Activated CD8-positive, alpha-beta T cell treated with anti-CD3 and anti-CD28 coated beads for 36 hours (primary cell): ENCODE measurements around the gene GPT2. TPM values are rescaled to one million over a fixed set of nuclear protein-coding genes. Genes with fewer than 3 reads are reported as not detected.

Experiments used
- ATAC-seq: fragments of 200-7000 bp; cut with Tn5 transposase; one replicate; pipeline ENCODE4 v1.10.0; 2021; ENCODE audit warnings: mild to moderate bottlenecking, moderate library complexity
- CTCF ChIA-PET: fragments of 350-600 bp; sonication (Branson Sonifier 250); formaldehyde crosslinking; loops from one replicate; lab custom pipeline; 2021; ENCODE audit warnings: antibody characterized with exemption; lab: Charles Lee
- POLR2A ChIA-PET: fragments of 350-600 bp; sonication (Branson Sonifier 250); formaldehyde crosslinking; loops from one replicate; lab custom pipeline; 2021; ENCODE audit warnings: antibody characterized with exemption; lab: Charles Lee
- DNase-seq: peaks from one replicate; pipeline ENCODE4 v3.0.0-alpha.2; 2020
- H3K27ac Mint-ChIP-seq: one replicate; pipeline ENCODE4 v1.8.0; 2021; ENCODE audit warnings: mild to moderate bottlenecking, mixed read lengths
- H3K27me3 Mint-ChIP-seq: one replicate; pipeline ENCODE4 v1.8.0; 2021; ENCODE audit warnings: mixed read lengths
- H3K36me3 Mint-ChIP-seq: one replicate; pipeline ENCODE4 v1.8.0; 2021; ENCODE audit warnings: low read depth, mixed read lengths
- H3K4me1 Mint-ChIP-seq: one replicate; pipeline ENCODE4 v1.8.0; 2021; ENCODE audit warnings: low read depth, mixed read lengths
- H3K4me3 Mint-ChIP-seq: one replicate; pipeline ENCODE4 v1.8.0; 2021; ENCODE audit warnings: mild to moderate bottlenecking, moderate library complexity, mixed read lengths
- H3K9me3 Mint-ChIP-seq: one replicate; pipeline ENCODE4 v1.8.0; 2021; ENCODE audit warnings: mixed read lengths
- intact Hi-C: fragments of 100-400 bp; cut with micrococcal nuclease; formaldehyde crosslinking; loops from one replicate; pipeline ENCODE4 v1.10.0; 2022
- total RNA-seq, 2 experiments: library from RNA; stranded (reverse); gene quantifications; one replicate each; pipeline ENCODE4 v1.2.3, GENCODE V29; 2021
- TF ChIP-seq, protein P1 (sequence below): fragments of 200-600 bp; IDR thresholded peaks from one replicate; pipeline ENCODE4 v1.8.0; 2022; ENCODE audit warnings: antibody characterized with exemption, mild to moderate bottlenecking

The GPT2 gene
- total RNA-seq, 2 experiments from 2014 or later = 39.3 to 50.6 TPM

DNA sequence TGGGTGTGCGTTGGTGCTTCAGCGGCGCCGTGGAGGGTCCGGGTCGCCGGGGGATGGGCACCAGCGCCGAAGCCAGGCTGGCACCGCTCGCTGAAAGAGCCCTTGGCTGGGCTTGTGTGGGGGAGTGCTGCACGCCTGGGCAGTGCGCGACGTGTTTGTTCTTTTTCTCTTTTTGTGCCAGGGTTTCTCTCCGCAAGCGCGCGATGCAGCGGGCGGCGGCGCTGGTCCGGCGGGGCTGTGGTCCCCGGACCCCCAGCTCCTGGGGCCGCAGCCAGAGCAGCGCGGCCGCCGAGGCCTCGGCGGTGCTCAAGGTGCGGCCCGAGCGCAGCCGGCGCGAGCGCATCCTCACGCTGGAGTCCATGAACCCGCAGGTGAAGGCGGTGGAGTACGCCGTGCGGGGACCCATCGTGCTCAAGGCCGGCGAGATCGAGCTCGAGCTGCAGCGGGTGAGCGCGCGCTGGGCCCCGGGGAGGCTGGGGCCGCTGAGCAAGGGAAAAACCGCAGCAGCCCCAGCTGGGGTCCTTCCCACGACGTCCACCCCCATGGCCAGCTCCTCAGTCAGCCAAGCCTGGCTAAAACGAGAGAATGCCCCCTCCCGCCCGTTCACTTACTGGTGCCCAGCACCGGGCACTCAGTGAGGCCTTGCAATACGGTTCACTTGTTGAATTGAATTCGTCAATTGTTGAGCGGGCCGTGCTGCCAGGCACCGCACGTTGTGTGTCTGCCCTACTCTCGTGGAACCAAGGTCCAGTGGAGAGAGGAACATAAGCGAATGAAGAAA is 541 bp downstream of the GPT2 start:
- H3K4me3 Mint-ChIP-seq = peak overlapping the region; percentile 80
- TF ChIP-seq, protein P1, sequence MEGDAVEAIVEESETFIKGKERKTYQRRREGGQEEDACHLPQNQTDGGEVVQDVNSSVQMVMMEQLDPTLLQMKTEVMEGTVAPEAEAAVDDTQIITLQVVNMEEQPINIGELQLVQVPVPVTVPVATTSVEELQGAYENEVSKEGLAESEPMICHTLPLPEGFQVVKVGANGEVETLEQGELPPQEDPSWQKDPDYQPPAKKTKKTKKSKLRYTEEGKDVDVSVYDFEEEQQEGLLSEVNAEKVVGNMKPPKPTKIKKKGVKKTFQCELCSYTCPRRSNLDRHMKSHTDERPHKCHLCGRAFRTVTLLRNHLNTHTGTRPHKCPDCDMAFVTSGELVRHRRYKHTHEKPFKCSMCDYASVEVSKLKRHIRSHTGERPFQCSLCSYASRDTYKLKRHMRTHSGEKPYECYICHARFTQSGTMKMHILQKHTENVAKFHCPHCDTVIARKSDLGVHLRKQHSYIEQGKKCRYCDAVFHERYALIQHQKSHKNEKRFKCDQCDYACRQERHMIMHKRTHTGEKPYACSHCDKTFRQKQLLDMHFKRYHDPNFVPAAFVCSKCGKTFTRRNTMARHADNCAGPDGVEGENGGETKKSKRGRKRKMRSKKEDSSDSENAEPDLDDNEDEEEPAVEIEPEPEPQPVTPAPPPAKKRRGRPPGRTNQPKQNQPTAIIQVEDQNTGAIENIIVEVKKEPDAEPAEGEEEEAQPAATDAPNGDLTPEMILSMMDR = no peak
- ChIA-PET POLR2A (interaction anchor here (0.9 to 1.8 kb wide), 5 partner anchors 9 to 88 kb away, joined by 3 to 7 read pairs (median 4); partner anchors contain the start of genes C16orf87 and DNAJA2), CTCF (interaction anchor here (1.0 to 3.3 kb wide), 7 partner anchors 21 to 265 kb away, joined by 3 to 13 read pairs (median 4); no protein-coding TSS in a partner anchor)
- H3K4me1 Mint-ChIP-seq = peaks cover 16% of the 10 kb centered on the region
- H3K27ac Mint-ChIP-seq = no peak overlapping the region
- DNase-seq (peak; percentile 33), ATAC-seq (no peak)
- intact Hi-C loops = no loop called here
- H3K36me3 Mint-ChIP-seq = peaks cover 20% of the 10 kb centered on the region
- H3K9me3 Mint-ChIP-seq = no peaks in the 10 kb centered on the region
- H3K27me3 Mint-ChIP-seq = peaks cover 20% of the 10 kb centered on the region

DNA sequence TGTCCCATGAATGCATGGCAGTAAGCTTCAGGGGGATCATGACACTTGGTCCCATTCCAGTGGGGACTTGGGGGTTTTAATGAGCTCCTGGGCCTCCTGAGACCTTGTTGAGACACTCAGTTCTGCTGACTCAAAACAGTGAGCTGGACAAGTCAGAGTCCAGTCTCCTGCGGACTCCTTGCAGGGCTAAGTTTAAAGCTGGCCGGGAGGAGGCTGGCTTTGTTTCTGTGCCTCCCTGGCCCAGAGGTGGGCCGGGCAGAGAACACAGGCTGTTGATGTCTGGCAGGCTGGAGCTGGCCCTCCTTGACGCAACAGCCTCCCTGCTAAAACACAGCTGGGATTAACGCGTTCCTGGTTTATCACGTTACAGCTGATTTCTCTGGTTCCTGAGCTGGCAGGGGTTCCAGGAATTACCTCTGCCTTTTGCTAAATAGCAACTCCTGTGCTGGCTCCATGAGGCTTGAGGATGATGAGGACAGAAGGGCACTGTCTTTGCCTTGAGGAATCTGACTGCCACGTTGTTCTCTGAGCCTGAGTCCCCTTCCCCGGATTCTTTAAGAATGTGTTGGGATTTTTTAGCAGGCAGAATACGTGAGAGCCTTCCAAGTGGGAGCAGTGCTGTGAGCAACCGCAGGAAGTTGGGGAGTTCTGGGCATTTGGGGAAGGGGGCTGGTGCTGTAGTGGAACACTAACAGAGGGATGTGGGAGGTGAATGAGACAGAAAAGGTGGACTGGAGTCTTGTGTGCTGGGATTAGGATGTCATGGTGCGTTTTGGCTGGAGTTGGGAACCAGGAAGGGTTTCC is 2.0 kb downstream of the GPT2 start:
- TF ChIP-seq, protein P1 = no peak

DNA sequence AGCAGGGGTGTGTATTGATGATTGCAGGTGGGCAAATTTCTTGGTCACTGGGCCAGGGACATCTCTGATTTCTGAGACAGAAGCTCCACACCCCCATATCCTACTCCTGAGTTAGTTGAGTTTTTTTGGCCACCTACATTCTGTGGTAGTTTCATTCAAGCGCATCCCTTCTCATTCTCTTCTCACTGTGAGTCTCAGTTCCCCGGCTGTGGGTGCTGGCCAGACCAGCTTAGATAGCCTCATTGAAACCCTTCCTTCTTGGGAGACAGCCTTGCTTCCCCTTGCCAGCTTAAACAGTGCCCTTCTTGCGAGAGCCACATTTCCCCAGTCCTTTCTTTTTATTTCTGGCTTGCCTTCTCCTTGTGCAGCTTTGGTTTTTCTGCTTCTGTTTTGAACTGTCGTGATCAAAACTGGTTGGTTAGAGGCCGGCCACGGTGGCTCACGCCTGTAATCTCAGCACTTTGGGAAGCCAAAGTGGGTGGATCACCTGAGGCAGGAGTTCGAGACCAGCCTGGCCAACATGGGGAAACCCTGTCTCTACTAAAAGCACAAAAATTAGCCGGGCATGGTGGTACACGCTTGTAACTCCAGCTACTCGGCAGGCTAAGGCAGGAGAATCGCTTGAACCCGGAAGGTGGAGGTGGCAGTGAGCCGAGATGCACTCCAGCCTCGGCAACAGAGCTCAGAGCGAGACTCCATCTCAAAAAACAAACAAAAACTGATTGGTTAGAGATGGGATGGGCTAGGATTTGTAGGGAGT is 2.8 kb downstream of the GPT2 start:
- ATAC-seq (no peak), DNase-seq (no peak)
- Mint-ChIP-seq H3K9me3 (no peaks in the 10 kb centered on the region), H3K27me3 (peaks cover 14% of the 10 kb centered on the region), H3K36me3 (peaks cover 22% of the 10 kb centered on the region), H3K4me3 (no peak overlapping the region), H3K4me1 (peaks cover 16% of the 10 kb centered on the region), H3K27ac (no peak overlapping the region)
- ChIA-PET POLR2A (interaction anchor here (1.3 to 1.8 kb wide), 2 partner anchors 27 to 58 kb away, joined by 3 to 4 read pairs; no protein-coding TSS in a partner anchor), CTCF (interaction anchor here (0.6 to 2.9 kb wide), 3 partner anchors 34 to 214 kb away, joined by 3 to 10 read pairs (median 5); no protein-coding TSS in a partner anchor)
- TF ChIP-seq, protein P1 = no peak
- intact Hi-C loops = no loop called here

More for the DNA sequence above, 2.0 kb downstream of the GPT2 start:
- intact Hi-C loops = no loop called here
- Mint-ChIP-seq H3K27ac (no peak overlapping the region), H3K4me3 (peak overlapping the region; percentile 80), H3K9me3 (no peaks in the 10 kb centered on the region), H3K4me1 (peaks cover 16% of the 10 kb centered on the region), H3K27me3 (peaks cover 14% of the 10 kb centered on the region), H3K36me3 (peaks cover 20% of the 10 kb centered on the region)
- ChIA-PET CTCF (interaction anchor here (2.9 to 3.3 kb wide), 2 partner anchors 33 to 44 kb away, joined by 10 to 13 read pairs; no protein-coding TSS in a partner anchor), POLR2A (interaction anchor here (1.3 to 1.8 kb wide), 3 partner anchors 26 to 87 kb away, joined by 3 to 4 read pairs (median 4); partner anchors contain the start of gene DNAJA2)
- DNase-seq = no peak
- no peak for ATAC-seq

DNA sequence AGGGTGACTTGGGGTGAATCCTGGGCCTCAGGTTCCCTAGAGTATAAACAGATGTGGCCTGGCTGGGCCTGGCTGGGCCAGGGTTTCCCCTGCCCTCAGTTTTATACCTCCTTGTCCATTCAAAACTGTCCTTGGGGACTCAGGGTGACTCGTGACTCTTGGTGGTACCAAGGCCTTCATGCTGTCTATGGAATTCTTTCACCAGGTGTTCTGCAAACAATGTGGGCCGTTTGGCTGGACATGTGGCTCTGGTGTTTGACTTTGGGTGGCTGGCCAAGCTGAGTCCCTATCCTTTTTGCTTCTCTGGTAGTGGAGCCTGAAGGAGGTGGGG is 3.3 kb downstream of the GPT2 start:
- H3K9me3 Mint-ChIP-seq = no peaks in the 10 kb centered on the region
- no peak for ATAC-seq
- intact Hi-C loops = no loop called here
- H3K4me3 Mint-ChIP-seq = no peak overlapping the region
- no peak overlapping the region for H3K27ac Mint-ChIP-seq
- peaks cover 25% of the 10 kb centered on the region for H3K36me3 Mint-ChIP-seq
- DNase-seq = no peak
- H3K27me3 Mint-ChIP-seq = peaks cover 11% of the 10 kb centered on the region
- H3K4me1 Mint-ChIP-seq = peaks cover 16% of the 10 kb centered on the region
- ChIA-PET POLR2A (interaction anchor here (1.8 kb wide), 1 partner anchor 58 kb away, joined by 4 read pairs; no protein-coding TSS in a partner anchor), CTCF (interaction anchor here (0.6 to 1.8 kb wide), 3 partner anchors 34 to 214 kb away, joined by 3 to 5 read pairs (median 3); no protein-coding TSS in a partner anchor)
- TF ChIP-seq, protein P1 = no peak
